ENCODE measurements around the gene SLC7A6OS.

DNA sequence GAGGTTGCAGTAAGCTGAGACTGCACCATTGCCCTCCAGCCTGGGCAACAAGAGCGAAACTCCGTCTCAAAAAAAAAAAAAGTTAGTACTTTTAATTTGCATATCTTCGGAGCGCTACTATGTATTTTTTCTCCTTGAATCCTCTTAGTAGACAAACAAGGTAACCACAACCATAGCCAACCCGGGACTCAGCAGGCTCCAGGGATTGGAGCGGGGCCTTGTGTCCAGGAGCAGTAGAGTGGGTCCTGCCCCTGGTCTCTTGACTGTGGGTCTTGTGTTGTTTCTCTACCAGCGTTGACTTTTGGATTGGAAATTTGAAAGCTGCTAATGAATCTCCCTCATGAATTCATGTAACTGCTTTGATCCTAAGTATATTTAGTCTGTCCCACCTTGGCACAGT lies 32.4 kb upstream of the SLC7A6OS start:
- TF ChIP-seq YY1 (tag by site-specific recombination; IDR thresholded peaks at IDR 0.05) (no peak), ZBTB21 (tag by site-specific recombination; IDR thresholded peaks at IDR 0.05) (no peak), ZBTB48 (tag by site-specific recombination; IDR thresholded peaks at IDR 0.05) (no peak)

Data from HEK293 (cell line).